IMR-90 (cell line): Measurements from ENCODE around the gene TCF4. TPM values are rescaled to one million over a fixed set of nuclear protein-coding genes. Genes with fewer than 3 reads are reported as not detected.

Experiments used
- ATAC-seq: fragments of 200-7000 bp; cut with Tn5 transposase; 2 replicates; pipeline ENCODE4 v1.9.1; 2020; ENCODE audit warnings: low read depth, mild to moderate bottlenecking, moderate library complexity
- BruUV-seq: library from RNA; stranded (reverse); fragments of 400-500 nt; replicated peaks from 2 replicates; lab custom pipeline; 2021; lab: Mats Ljungman, UMichigan
- CTCF ChIA-PET: fragments of 300-600 bp; formaldehyde crosslinking; extraction: SDS; loops from one replicate; lab custom pipeline; 2021; ENCODE audit warnings: antibody characterized with exemption; lab: Yijun Ruan, JAX
- POLR2A ChIA-PET: fragments of 300-600 bp; sonication (Branson Sonifier 250); formaldehyde crosslinking; loops from one replicate; lab custom pipeline; 2022; ENCODE audit warnings: antibody characterized with exemption; ENCODE audit not compliant: unreplicated experiment; lab: Charles Lee
- DNase-seq: peaks from one replicate; pipeline ENCODE4 v3.0.0; 2013
- H2AFZ ChIP-seq: replicated peaks from 2 replicates; pipeline ENCODE3; 2013; ENCODE audit warnings: low read length, mild to moderate bottlenecking; ENCODE audit not compliant: poor library complexity
- H2AK5ac ChIP-seq: 2 replicates; pipeline ENCODE4 v1.6.1; 2013; ENCODE audit warnings: low read depth, low read length, inconsistent platforms
- H2AK9ac ChIP-seq: replicated peaks from 2 replicates; pipeline ENCODE3; 2013; ENCODE audit warnings: mild to moderate bottlenecking, low read depth, low read length, moderate library complexity; ENCODE audit not compliant: poor library complexity
- H2BK120ac ChIP-seq: 2 replicates; pipeline ENCODE4 v1.6.1; 2013; ENCODE audit warnings: low read depth, low read length, inconsistent platforms
- H2BK15ac ChIP-seq: 3 replicates; pipeline ENCODE4 v1.6.1; 2013; ENCODE audit warnings: low read depth, low read length, inconsistent platforms
- H2BK20ac ChIP-seq: 2 replicates; pipeline ENCODE4 v1.6.1; 2013; ENCODE audit warnings: low read depth, mild to moderate bottlenecking, inconsistent platforms, low read length, moderate library complexity
- H2BK5ac ChIP-seq: 2 replicates; pipeline ENCODE4 v1.6.1; 2013; ENCODE audit warnings: mild to moderate bottlenecking, low read depth, low read length, inconsistent platforms; ENCODE audit not compliant: poor library complexity, severe bottlenecking
- H3K14ac ChIP-seq: replicated peaks from 2 replicates; pipeline ENCODE4 v1.6.1; 2013; ENCODE audit warnings: low read depth, low read length, inconsistent platforms
- H3K18ac ChIP-seq: 2 replicates; pipeline ENCODE4 v1.6.1; 2013; ENCODE audit warnings: low read depth, low read length, control low read depth
- H3K23ac ChIP-seq: 2 replicates; pipeline ENCODE4 v1.6.1; 2013; ENCODE audit warnings: low read depth, low read length, inconsistent platforms
- H3K27ac ChIP-seq: 2 replicates; pipeline ENCODE4 v1.5.1; 2013; ENCODE audit warnings: mild to moderate bottlenecking, control low read depth, low read length; ENCODE audit not compliant: insufficient read depth
- H3K27me3 ChIP-seq: 2 replicates; pipeline ENCODE4 v1.6.1; 2013; ENCODE audit warnings: low read length; ENCODE audit not compliant: control insufficient read depth, insufficient read depth
- H3K36me3 ChIP-seq: 2 replicates; pipeline ENCODE4 v1.6.1; 2013; ENCODE audit warnings: low read length, mixed read lengths; ENCODE audit not compliant: control insufficient read depth, insufficient read depth
- H3K4ac ChIP-seq: 2 replicates; pipeline ENCODE4 v1.6.1; 2013; ENCODE audit warnings: low read depth, low read length, inconsistent platforms
- H3K4me1 ChIP-seq: 2 replicates; pipeline ENCODE4 v1.6.1; 2013; ENCODE audit warnings: low read length, mixed read lengths; ENCODE audit not compliant: control insufficient read depth, insufficient read depth
- H3K4me2 ChIP-seq: 2 replicates; pipeline ENCODE4 v1.6.1; 2013; ENCODE audit warnings: low read depth, mild to moderate bottlenecking, control low read depth, low read length, moderate library complexity
- H3K4me3 ChIP-seq: 2 replicates; pipeline ENCODE4 v1.5.1; 2013; ENCODE audit warnings: low read depth, mild to moderate bottlenecking, control low read depth, low read length, moderate library complexity; ENCODE audit not compliant: insufficient read depth
- H3K56ac ChIP-seq: 2 replicates; pipeline ENCODE4 v1.6.1; 2013; ENCODE audit warnings: low read length, inconsistent platforms; ENCODE audit not compliant: insufficient read depth; ENCODE audit errors: extremely low read depth
- H3K79me1 ChIP-seq, 2 experiments: 2 replicates each; pipeline ENCODE4 v1.6.1; 2013; ENCODE audit warnings: low read length in 2 of 2, inconsistent platforms in 1 of 2, low read depth in 1 of 2
- H3K9ac ChIP-seq: 2 replicates; pipeline ENCODE4 v1.6.1; 2013; ENCODE audit warnings: low read depth, low read length, control low read depth
- H3K9me1 ChIP-seq: 2 replicates; pipeline ENCODE4 v1.6.1; 2013; ENCODE audit warnings: low read length, inconsistent platforms; ENCODE audit not compliant: insufficient read depth
- H3K9me3 ChIP-seq: 2 replicates; pipeline ENCODE4 v1.6.1; 2013; ENCODE audit warnings: low read length; ENCODE audit not compliant: control insufficient read depth, insufficient read depth
- H4K20me1 ChIP-seq: 2 replicates; pipeline ENCODE4 v1.6.1; 2013; ENCODE audit warnings: low read length, inconsistent platforms; ENCODE audit not compliant: insufficient read depth
- H4K5ac ChIP-seq: 2 replicates; pipeline ENCODE4 v1.6.1; 2013; ENCODE audit warnings: mild to moderate bottlenecking, low read depth, low read length, control low read depth
- H4K8ac ChIP-seq, 2 experiments: 2 replicates each; pipeline ENCODE4 v1.6.1; 2013; ENCODE audit warnings: low read depth in 2 of 2, low read length in 2 of 2, control low read depth in 1 of 2, inconsistent platforms in 1 of 2
- H4K91ac ChIP-seq: 2 replicates; pipeline ENCODE4 v1.6.1; 2013; ENCODE audit warnings: low read depth, low read length, inconsistent platforms; ENCODE audit not compliant: insufficient read depth
- FOS ChIP-seq: fragments of 150-350 bp; IDR thresholded peaks from 2 replicates; pipeline ENCODE4 v1.6.1; 2016; ENCODE audit warnings: low read depth, low read length
- MAZ ChIP-seq: IDR thresholded peaks from 2 replicates; pipeline ENCODE4 v1.6.1; 2012; ENCODE audit warnings: low read depth, mild to moderate bottlenecking, low read length, improper control_type of control experiment, moderate library complexity, borderline replicate concordance
- USF2 ChIP-seq: fragments of 150-350 bp; IDR thresholded peaks from 2 replicates; pipeline ENCODE4 v1.6.1; 2017; ENCODE audit warnings: mild to moderate bottlenecking, antibody characterized with exemption, low read length, low read depth
- WGBS, 2 experiments: methylation state at CpG; one replicate each; pipeline versions ENCODE4 v1.1.5 to v1.1.7; 2013; ENCODE audit warnings: missing lambda C conversion rate in 2 of 2; ENCODE audit not compliant: insufficient read length in 1 of 2; ENCODE audit errors: extremely low coverage in 2 of 2; 5-methylcytosine and 5-hydroxymethylcytosine counted together
- dilution Hi-C: fragments of 300-500 bp; cut with HindIII; formaldehyde crosslinking; loops from one replicate; pipeline ENCODE4 v1.14.3; 2018; ENCODE audit warnings: low sequenced_read_pairs; ENCODE audit not compliant: unreplicated experiment
- in situ Hi-C: fragments of 300-500 bp; cut with MboI; formaldehyde crosslinking; loops from 3 replicates; pipeline ENCODE4 v1.14.3; 2019; ENCODE audit warnings: low sequenced_read_pairs, inconsistent platforms, mixed read lengths
- intact Hi-C: fragments of 100-400 bp; cut with micrococcal nuclease; formaldehyde crosslinking; loops from 2 replicates; pipeline ENCODE4 v1.10.0; 2022
- polyA plus RNA-seq, 3 experiments: library from polyadenylated mRNA; depleted of rRNA; stranded (reverse); fragments of >200 nt; gene quantifications; 2 replicates each; pipeline ENCODE4 v1.2.3, GENCODE V29; 2012; ENCODE audit warnings: low replicate concordance in 1 of 3
- total RNA-seq: library from RNA; depleted of rRNA; stranded (reverse); fragments of >200 nt; gene quantifications from 2 replicates; pipeline ENCODE4 v1.2.3, GENCODE V29; 2012

Gene TCF4
- total and polyA plus RNA-seq, 2 of the 4 experiments (the other 2 are of a cell fraction), result 30.0 to 87.1 TPM

- no CpG with 5 or more reads among the region's 1 CpG for WGBS, 2 experiments
- Histone ChIP-seq H4K91ac (no peak overlapping the region), H3K36me3 (peaks cover 29% of the 10 kb centered on the region), H3K9me3 (peaks cover 2% of the 10 kb centered on the region; the same call in 1 of the 2 replicates), H3K4me2 (no peak overlapping the region), H3K9me1 (peaks cover 2% of the 10 kb centered on the region), H2AK5ac (no peak overlapping the region), H3K27me3 (no peaks in the 10 kb centered on the region), H3K4me3 (no peak overlapping the region), H3K9ac (no peak overlapping the region), H2BK5ac (no peak overlapping the region), H3K18ac (no peak overlapping the region; the same call in 1 of the 2 replicates), H2BK120ac (no peak overlapping the region), H3K4me1 (peaks cover 2% of the 10 kb centered on the region; the same call in 1 of the 2 replicates), H4K20me1 (no peaks in the 10 kb centered on the region), H4K8ac (no peak overlapping the region), H3K79me1 (peaks cover 3 to 17% of the 10 kb centered on the region in 2 experiments; a peak in 3 of 4 replicates), H2AFZ (no peak overlapping the region), H2BK20ac (no peak overlapping the region), H3K56ac (no peak overlapping the region), H3K14ac (no peak overlapping the region), H3K23ac (no peak overlapping the region; the same call in 1 of the 2 replicates), H4K5ac (no peak overlapping the region), H3K27ac (no peak overlapping the region), H2BK15ac (no peak overlapping the region), H2AK9ac (no peak overlapping the region), H3K4ac (no peak overlapping the region)
- intact Hi-C loops (no loop called here), in situ Hi-C loops (no loop called here), dilution Hi-C loops (no loop called here)
- no peak for DNase-seq
- ATAC-seq, result no peak
- no TSS peak for BruUV-seq
- CTCF ChIA-PET, result no interaction called here
- POLR2A ChIA-PET, result no interaction called here
- no peak for TF ChIP-seq FOS
- no peak for TF ChIP-seq MAZ
- TF ChIP-seq USF2, result no peak
These were observed 331.1 kb downstream of the TCF4 start for GRCh38 chr18:55256929-55257289.
